HS-27A (cell line): ENCODE data around the gene OASL.
"Not testable (repeated sequence)": the region's sequence is repeated elsewhere in the genome, so short reads cannot be mapped to it uniquely, and the experiment has no call there.

Source experiments
- DNase-seq: peaks from one replicate; pipeline ENCODE4 v3.0.0-alpha.2; 2012; ENCODE audit warnings: low read depth, missing footprints

OASL gene

DNA sequence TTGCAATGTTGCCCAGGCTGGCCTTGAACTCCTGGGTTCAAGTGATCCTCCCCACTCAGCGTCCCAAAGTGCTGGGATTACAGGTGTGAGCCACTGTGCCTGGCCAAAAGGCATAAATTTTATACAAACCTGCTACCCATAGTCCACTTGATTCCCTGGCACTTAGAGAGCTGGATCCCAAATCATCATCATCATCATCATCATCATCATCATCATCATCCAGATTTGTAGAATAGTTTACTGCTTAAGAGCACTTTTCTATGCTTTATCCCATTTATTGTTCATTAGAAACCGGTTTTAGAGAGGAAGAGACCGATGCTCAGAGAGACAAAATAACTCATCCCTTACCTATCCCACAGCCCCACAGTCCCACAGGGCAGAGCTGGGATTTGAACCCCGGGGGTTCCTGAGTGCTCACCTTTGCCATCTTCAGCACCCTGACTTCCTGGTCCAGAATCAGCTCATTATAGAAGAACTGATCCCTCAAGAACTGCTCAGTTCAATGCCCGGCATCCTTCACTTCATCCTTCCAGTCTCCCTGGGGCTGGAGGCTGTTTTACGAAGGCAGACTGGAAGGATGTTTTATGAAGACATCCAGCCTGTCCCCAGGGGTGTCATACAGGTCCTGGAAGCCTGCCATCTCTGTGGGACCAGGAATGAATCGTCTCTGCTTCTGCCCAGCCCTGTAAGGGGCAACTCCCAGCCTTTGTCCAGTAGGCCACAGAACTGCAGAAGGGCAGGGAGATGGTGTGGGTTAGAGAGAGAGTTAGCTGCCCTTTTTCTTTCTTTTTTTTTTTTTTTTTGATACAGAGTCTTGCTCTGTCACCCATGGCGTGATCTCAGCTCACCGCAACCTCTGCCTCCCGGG is 20.2 kb upstream of the OASL start:
- no peak for DNase-seq

DNA sequence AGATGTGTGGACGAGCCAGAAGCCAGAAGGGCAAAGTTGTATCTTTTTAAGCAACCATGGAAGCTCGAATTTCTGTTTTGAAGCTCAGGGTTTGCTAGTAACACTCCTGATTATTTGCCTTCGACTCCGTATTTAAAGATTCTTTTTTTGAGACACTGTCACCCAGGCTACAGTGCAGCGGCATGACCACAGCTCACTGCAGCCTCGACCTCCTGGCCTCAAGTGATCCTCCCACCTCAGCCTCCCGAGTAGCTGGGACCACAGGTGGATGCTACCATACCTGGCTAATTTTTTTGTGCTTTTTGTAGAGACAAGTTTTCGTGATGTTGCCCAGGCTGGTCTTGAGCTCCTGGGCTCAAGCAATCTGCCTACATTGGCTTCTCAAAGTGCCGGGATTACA is 18.7 kb upstream of the OASL start:
- DNase-seq: no peak

DNA sequence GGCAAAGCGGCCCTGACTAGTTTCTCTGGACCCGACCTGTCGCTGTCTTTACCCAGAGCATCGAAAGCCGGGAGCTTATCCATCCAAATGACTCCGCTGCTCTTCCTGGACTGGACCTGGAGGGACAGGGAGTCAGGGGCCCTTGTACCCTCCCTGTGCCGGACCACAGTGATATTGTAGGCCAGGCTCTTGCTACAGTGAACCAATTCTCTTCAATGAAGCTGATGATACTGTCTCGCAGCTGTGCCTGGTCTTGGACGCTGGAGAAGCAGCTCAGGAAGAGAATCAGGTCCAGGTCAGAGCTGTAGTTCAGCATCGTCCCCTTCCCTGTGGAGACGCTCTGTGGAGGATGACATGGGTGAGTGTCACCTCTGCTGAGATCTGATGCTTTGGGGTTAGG is 14.7 kb upstream of the OASL start:
- no peak for DNase-seq

DNA sequence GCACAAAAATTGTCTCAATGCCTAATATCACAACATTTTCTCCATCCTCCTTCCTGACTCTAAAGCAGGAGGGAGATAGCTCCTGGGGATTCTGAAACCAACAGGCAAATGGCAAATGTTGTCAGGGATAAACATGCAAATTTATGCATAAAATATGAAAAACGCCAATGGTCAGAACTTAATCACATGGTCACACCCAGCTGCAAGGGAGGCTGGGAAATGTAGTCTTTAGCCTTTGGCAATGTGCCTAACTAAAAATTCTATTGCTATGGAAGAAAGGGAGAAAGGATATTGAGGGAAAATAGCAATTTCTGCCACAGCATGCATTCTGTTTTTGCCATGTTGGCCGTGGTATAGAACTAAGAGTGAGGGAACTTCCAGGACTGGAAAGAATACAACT is 11.7 kb upstream of the OASL start:
- DNase-seq: no peak

DNA sequence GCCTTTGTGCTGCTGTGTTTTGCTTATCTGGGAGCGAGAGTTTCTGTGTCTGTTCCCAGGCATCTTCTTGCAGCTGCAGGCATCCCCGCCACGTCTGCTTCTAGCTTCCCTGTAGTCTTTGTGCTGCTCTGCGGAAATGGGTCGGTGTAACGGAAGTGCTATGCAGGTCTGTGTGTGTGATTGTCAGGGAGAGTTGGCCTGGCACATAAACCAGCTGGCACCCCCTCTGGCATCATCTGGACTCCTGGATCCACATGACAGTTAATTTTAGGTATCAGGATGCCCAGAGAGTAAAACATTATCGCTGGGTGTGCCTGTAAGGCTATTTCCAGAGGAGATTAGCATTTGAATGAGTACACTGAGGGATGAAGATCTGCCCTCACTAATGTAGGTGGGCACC is 9.4 kb upstream of the OASL start:
- DNase-seq: no peak

DNA sequence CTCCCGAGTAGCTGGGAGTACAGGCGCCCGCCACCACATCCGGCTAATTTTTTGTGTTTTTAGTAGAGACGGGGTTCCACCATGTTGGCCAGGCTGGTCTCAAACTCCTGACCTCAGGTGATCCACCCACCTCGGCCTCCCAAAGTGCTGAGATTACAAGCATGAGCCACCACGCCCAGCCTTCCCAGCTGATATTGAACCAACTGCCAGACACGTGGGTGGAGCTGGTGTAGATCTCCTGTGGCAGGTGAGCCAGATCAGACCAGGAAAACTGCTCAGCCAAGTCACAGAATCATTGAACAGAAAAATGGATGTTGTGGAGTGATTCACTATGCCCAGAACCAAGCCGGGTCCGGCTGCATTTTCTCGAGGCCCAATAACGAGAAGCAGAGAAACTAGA is 8.4 kb upstream of the OASL start:
- not testable (repeated sequence) for DNase-seq

DNA sequence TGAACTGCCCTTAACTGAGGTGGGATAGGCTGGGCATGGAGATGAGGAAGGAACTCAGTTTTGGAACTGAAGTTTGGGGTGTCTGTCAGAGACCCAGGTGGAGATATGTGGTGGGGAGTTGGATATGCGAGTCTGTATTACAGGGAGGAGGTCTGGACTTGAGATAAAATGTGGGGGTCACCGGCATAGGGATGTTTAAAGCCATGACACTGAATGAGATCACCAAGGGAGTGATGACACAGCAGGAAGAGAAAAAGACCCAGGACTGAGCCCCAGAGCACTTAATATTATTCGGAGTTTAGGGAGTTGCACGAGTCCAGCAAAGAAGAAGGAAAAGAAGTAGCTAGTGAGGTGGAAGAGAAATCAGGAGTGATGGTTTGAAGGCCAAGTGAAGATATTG is 4.0 kb upstream of the OASL start:
- DNase-seq: no peak

DNA sequence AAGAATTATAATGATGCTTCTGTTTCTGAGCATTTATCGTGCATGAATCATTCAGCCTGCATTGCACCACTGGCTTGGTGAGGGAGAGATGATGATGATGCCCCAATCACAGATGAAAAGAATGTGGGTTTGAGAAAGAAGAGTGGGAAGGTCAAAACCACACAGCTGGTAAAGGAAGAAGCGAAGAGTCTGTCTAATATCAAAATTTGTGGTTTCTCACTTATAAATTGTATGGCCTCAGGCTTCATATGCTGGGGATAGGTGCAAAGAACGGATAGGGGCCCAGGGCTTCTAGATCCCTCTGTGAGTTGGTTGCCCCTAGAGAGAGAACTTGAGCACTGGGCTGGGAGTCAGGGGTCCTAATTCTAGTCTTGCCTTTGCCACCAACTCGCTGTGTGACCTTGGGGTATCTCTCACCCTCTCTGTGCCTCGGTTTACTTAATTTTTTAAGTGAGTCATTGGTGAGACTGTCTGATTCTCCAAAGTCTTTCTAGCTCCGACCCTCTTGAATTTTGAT is 2.2 kb downstream of the OASL start:
- DNase-seq: no peak

DNA sequence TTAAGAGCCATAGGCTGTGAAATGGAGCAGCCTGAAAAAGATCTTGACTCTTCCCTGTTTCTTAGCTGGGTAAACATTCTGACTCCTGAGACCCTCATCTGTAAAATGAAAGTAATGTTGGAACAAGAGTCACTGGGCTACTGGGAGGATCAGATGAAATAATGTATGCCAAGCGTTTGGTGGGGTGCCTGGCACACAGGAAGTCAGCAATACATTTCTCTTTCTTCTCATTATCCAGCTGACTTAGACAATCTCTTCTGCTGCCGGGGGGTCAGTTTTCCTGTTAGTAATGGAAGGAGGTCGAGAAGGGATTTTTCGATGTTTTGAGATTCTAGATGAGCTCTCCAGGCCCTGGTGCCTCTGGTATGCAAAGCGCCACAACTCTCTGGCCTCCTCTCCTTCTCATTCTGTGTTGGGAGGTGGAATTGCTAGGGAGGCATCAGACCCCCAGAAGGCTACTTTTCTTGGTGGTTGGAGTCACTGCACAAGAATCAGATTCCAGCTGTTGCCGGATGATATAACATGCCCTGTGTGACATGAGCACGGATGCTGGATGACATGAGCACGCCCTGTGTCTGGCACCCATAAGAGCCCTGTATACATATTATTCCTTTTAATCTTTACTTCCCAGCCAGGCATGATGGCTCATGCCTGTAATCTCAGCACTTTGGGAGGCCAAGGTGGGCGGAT is 4.3 kb downstream of the OASL start:
- no peak for DNase-seq

DNA sequence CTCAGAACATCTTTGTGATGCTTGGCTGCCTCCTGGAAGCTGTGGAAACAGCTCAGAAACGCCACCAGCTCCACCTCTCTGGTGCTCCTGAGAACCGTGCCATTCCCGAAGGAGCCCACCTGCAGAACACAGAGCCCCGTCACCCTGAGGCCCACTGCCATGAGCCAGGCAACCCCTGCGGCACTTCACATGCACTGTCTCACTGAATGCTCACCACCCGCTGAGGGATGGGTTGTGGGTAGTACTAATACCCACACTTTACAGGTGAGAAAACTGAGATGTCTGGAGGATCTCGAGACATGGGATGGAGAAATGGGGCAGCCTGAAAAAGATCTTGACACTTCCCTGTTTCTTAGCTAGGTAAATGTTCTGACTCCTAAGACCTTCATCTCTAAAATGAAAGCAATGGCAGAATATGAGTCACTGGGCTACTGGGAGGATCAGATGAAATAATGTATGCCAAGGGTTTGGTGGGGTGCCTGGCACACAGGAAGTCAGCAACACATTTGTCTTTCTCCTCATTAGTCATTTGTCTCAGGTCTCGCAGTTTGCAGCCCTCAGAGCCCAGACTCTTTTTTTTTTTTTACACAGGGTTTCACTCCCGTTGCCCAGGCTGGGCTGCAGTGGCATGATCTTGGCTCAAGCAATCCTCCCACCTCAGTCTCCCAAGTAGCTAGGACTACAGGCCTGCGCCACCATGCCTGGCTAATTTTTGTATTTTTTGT is 5.3 kb downstream of the OASL start:
- DNase-seq: peak; percentile 34

DNA sequence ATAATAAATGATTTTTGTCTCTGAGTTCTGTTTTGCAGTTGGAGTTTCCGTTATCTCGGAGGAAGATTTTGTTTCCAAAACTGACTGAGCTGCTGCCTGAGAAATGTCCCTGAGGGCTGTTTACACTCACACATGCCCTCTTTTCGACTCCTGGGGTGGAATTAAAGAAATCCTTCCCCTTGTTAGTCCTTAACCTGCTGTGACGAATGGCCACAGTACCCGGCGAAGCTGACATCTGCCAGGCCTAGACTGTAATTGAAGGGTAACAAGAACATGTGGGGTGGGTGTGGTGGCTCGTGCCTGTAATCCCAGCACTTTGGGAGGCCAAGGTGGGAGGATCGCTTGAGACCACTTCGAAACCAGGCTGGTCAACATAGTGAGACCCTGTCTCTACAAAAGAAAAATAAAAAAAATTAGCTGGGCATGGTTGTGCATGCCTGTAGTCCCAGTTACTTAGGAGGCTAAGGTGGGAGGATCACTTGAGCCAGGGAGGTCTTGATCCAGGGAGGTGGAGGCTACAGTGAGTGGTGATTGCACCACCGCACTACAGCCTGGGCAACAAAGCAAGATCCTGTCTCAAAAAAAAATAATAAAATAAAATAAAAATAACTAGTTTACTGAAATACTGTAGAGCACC is 8.4 kb downstream of the OASL start:
- DNase-seq: no peak

DNA sequence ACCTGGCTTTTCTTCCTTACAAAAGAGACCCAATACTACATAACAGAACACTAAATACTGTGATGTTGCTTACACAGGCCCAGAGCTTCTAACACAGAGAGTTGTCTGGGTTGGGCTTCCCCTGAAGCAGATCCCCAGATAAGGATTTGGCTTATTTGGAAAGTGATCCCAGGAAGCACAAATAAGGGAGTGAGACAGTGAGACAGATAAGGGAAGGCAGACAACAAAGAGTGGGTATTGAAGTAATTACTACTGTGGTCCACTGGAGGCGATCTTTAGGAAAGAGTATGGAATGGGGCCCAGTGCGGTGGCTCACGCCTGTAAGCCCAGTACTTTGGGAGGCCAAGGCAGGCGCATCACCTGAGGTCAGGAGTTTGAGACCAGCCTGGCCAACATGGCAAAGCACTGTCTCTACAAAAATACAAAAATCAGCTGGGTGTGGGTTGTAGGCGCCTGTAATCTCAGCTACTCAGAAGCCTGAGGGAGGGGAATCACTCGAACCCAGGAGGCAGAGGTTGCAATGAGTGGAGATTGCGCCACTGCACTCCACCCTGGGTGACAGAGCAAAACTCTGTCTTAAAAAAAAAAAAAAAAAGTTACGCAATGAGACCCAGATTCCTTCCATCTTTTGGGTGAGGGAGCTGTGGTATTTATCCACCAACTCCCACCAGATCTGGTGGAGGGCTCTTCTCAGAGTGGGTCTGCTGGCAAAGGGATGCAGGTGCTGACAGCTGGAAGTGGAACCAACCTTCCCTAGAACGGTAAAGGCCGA is 12.6 kb downstream of the OASL start:
- no peak for DNase-seq

DNA sequence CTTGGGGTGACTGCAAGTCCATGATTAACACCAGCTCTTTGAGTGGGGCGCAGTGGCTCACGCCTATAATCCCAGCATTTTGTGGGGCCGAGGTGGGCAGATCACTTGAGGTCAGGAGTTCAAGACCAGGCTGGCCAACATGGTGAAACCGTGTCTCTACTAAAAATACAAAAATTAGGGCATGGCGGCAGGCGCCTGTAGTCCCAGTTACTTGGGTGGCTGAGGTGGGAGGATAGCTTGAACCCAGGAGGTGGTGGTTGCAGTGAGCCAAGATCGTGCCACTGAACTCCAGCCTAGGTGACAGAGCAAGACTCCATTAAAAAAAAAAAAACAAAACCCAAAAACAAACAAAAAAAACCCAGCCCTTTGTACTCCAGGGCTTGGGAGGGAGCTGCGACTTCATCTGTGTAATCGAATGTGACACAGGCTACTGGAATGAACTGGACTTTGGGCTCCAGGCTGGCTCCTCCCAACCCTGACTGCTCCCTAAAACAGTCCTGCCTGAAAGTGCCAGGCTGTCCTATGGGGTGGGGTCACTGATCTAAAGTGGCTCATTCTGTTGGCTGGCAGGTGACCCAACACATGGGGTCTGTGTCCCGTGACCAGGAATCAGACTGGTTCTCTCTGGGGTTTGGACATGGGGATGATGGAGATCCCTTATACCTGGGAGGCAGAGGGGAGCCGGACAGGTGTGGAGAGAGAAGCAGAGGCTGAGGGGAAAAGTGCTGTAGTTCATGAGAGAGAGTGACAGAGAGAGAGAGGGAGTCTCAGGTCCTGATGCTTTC is 13.4 kb downstream of the OASL start:
- no peak for DNase-seq

DNA sequence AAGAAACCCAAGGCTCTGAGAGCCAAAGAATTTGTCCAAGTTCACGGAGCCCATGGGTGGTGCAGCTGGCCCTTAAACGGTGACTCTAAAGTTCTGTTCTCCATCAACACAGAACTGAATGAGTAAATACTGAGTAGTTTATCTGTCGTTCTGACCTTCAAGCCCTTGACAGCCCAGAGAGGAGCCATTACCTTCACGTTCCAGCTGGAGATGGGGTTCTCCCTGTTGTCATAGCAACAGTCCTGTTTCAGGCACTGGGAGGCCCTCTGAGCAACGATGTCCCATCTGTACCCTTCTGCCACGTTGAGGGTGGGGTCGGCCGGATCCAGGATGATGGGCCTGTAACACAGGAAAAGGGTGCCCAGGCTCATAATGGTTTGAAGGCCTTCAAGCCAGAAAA is 15.2 kb downstream of the OASL start:
- no peak for DNase-seq

DNA sequence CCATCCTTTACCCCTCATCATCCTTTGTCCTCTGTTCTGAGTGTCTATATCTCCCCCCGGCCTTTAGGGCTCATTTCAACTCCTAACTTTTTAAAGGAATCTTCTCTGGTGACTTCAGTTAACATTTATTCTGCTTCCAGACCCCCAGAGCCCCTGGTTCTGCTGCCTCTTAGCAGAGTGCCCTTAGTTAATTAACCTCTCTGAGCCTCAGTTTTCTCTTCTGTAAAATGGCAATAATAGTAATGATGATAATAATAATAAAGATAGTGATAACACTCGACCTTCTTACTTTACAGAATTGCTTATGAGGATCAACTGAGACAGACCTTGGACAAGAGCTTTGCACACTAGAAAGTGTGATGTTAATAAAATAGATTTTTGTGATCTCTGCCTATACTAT is 16.3 kb downstream of the OASL start:
- no peak for DNase-seq

DNA sequence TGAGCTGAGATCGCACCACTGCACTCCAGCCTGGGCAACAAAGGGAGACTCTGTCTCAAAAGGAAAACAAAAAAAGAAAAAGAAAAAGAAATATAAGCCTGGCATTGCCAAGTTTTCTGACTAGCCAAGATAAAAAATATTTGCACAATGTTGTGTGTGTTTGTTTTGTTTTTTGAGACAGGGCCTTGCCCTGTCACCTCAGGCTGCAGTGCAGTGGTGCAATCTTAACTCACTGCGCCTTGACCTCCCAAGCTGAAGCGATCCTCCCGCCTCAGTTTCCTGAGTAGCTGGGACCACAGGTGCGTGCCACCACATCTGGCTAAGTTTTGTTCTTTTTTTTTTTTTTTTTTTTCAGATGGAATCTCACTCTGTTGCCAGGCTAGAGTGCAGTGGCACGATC is 17.3 kb downstream of the OASL start:
- no peak for DNase-seq

DNA sequence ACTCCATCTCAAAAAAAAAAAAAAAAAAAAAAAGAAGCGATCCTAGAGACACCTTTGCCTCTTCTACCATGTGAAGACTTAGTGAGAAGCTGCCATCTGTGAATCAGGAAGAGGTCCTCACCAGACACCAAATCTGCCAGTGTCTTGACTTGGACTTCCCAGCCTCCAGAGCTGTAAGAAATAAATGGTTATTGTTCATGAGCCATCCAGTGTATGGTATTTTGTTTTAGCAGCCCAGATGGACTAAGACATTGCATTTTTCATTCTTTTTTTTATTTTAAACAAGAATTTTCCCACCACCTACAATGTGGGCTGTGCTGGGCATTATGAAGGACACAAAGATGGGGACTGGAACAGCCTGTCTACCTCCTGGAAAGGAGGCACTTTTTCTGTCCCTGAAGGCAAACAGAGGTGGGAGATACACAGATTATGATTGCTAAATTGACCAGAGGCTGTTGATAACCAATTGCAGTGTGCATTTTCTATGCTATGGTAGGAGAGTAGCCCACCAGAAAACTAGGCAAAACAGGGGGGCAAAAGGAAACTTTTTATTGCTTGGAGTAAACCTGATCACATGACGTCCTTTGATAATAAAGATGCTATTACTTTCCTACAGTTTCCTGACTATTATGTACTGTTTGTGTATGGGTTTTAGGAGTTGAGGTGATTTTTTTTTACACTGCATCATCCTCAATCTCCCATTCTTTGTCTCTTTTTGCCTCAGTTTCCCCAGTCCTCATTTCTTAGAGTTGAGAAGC is 20.0 kb downstream of the OASL start:
- DNase-seq: no peak

DNA sequence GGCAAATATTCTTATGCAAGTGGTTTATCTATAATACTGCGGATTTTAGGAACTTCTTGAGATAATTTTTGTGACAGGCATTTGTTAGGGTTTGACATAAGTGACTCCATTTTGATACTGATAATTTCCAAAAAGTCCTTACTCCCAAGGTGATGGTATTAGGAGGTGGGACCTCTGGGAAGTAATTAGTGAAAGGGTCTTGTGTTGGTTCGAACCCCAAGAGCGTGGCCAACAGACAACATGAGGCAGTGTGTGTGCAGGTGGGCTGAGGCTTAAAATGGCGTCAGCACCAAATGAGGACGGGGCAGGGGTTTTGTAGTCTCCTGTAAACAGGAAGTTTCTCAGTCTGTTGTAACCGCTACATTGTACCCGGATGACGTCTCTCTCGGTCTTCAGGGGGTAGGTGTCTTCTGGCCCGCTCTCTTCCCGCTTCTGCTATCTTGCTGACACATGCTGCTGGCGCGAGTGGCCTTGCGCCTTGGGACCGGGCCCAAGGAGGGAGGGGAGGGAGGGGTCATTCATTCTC is 21.0 kb downstream of the OASL start:
- DNase-seq: no peak
